Esophagus squamous epithelium (tissue), 4 donors: ENCODE results near the gene HRH4.

Source experiments
- POLR2A ChIP-seq, 4 donors: fragments of 450-650 bp; IDR thresholded peaks; one replicate each; pipeline ENCODE4 v1.6.1; 2017; ENCODE audit warnings: antibody characterized with exemption in 4 of 4, mild to moderate bottlenecking in 4 of 4, moderate library complexity in 3 of 4
- TF ChIP-seq, protein P1 (sequence below), 6 experiments: fragments of 450-650 bp in 4 of 6; fragments of 200-600 bp in 2 of 6; sonication (generic) in 2 of 6; IDR thresholded peaks; one replicate each; pipeline ENCODE4 v1.5.1; 2016 to 2019; ENCODE audit warnings: antibody characterized with exemption in 6 of 6, mild to moderate bottlenecking in 4 of 6, moderate library complexity in 4 of 6

DNA sequence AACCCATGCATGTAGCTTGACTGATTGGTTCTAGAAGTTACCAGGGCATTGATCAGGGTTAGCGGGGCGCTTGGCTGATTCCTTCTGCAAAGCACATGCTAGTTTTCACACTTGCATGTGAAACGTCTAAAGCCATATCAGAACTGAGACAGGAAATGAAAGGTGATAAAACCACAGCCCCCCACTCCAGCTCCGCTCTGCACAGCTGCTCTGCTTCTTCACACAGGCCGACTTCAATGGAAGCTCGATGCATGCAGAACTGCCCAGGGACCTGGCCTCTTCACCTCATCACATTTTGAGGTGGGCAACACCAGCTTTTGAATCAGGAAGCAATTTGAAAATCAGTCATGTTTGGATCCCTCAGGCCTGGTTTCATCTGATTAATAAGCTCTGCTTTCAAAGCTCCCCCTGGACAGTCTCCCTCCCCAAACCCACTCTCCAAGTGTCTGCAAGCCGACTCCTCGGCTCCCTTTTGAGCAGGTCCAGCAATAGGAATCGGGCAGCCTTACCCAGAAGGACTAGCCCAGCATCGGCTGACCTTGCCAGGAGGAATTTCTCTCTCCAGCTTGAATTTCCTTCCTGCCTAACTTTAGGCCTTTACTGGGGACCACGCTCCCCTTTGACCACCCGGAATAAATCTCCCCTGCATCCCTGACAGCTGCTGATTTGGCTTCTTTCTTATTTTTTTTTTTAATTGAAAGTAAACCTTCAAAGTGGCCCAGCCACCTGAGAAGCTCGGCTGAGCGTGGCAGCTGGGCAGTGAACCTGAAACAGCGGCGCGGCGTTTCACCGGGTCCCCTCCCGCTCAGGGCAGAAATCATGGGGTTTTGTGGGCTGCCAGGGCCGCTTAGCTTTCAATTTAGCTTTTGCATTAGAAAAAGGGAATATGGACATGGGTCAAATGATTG lies 31.7 kb downstream of the HRH4 start:
- TF ChIP-seq, protein P1, sequence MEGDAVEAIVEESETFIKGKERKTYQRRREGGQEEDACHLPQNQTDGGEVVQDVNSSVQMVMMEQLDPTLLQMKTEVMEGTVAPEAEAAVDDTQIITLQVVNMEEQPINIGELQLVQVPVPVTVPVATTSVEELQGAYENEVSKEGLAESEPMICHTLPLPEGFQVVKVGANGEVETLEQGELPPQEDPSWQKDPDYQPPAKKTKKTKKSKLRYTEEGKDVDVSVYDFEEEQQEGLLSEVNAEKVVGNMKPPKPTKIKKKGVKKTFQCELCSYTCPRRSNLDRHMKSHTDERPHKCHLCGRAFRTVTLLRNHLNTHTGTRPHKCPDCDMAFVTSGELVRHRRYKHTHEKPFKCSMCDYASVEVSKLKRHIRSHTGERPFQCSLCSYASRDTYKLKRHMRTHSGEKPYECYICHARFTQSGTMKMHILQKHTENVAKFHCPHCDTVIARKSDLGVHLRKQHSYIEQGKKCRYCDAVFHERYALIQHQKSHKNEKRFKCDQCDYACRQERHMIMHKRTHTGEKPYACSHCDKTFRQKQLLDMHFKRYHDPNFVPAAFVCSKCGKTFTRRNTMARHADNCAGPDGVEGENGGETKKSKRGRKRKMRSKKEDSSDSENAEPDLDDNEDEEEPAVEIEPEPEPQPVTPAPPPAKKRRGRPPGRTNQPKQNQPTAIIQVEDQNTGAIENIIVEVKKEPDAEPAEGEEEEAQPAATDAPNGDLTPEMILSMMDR (IDR thresholded peaks at IDR 0.05) = no peak
- no peak for TF ChIP-seq POLR2A (IDR thresholded peaks at IDR 0.05)
